Stimulated activated CD8-positive, alpha-beta memory T cell treated with anti-CD3 and anti-CD28 coated beads, Interleukin-7, amount 100 ng/mL, for 48 hours (primary cell): ENCODE results near the gene SEMA3F.
A peak's percentile ranks its signal among the peaks of the same experiment; 100 is the strongest.

Experiments used
- DNase-seq, 2 donors: peaks; one replicate each; pipeline ENCODE4 v3.0.0-alpha.2; 2020; ENCODE audit warnings: low read depth in 1 of 2; ENCODE audit errors: extremely low read depth in 1 of 2

SEMA3F gene

DNA sequence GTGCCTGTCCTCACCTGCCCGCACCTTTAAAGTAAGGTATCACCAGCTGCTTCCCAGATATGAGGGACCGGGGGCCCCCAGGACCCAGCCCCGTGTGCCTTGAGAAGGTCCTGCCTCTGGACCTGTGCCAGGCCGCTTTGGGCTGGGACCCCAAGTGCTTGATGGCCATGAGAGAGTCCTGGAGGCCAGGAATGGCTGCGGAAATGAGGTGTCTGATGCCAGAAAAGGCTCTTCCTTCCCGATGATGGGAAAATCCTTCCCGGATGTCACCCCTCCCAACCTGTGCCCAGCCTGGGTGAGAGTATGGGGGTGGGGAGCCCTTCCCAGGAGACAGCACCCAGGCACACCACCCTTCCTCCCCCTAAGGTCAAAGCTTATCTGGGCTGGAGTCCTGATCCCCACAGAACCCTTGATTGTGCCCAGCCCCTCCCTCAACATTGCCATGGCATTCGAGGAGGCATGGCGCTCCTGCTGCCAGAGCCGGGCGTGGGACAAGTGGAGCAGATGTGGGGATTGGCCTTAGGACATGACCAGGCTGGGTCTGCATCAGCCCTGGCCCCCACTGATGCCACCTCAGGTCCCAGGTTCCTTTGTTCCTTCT lies 14.2 kb downstream of the SEMA3F start:
- DNase-seq = no peak

DNA sequence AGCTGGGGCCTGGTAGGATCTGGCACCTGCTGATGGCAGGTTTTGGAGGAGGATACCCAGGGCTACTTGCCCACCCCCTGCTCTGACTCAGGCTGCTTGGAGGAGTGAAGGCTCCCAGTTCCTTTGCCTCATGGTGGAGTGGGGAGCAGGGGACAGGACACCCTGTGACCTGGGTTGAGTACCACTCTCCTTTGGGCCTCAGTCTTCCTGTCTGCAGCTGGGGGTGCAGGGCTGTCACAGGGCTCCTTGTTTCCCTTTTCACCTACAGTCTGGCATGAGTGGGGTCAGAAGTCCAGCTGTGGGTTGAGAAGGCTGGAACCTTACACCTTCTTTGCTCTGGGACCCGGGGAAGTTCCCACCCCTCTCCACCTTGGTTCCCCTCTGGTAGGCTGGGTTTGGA lies 14.7 kb downstream of the SEMA3F start:
- no peak for DNase-seq

GRCh38 chr3:50170689-50171088 lies 15.6 kb downstream of the SEMA3F start:
- no peak for DNase-seq

DNA sequence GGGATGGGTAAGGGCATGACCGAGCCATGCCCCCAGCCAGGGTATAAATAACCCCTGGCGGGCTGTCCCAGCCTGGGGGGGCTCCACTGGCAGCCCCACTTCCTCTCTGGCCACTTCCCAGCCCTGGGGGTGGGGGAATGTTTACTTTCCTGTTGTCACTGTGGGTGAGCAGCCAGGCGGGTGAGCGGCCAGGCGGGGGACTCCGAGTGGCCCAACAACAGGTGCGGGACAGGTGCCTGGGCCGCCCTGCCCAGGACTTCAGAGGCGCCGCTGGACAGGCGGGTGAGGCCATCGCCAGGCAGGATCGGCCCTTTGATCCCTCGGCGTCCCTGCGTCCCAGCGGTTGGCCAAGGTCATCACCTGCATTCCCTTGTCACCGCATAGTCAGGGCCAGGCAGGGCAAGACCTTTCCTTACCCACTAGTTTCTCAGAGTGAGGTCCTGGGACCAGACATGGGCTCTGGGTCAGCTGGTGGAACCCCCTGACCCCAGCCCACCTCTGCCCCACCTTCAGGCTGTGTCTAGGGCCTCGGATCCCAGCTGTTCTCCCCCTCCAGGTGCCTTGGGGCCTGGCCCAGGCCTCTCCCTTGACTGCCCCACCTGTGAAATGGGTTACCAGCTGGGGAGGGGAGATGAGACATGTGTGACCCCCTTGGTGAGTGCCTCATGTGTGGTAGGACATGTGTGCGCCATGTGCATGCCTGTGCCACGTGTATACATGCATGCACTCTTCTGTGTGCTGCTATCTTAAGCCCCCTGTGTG lies 16.6 kb downstream of the SEMA3F start:
- DNase-seq = no peak

DNA sequence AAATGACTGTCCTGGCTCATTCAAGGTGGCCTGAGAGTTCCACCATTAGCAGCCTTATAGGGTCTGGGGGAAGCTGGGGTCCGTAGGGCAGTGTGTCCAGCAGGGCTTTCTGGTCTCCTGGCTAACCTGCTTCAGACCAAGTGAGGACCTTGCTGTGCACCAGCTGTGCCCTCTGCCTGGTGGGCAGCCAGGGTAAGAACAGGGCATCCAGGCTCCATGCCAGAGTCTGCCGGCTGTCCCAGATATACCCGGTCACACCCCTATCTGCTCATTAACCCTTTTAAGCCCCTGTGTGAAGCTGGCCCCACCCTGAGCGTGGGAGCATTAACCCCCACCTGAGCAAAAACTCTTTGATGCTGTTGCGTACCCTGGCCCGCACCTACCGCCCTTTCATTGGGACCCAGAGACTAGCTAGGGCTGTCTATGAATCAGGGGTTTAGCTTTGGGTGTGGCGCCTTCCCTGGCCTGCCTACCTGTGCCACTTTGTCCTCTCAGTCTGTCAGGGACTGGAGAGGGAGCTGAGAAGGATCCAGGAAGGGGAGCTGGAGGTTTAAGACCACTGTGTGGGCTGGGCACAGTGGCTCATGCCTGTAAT lies 17.6 kb downstream of the SEMA3F start:
- DNase-seq = no peak

- no peak for DNase-seq
Measured at GRCh38 chr3:50173685-50174516, 18.8 kb downstream of the SEMA3F start.

GRCh38 chr3:50174517-50174895 lies 19.4 kb downstream of the SEMA3F start:
- no peak for DNase-seq

DNA sequence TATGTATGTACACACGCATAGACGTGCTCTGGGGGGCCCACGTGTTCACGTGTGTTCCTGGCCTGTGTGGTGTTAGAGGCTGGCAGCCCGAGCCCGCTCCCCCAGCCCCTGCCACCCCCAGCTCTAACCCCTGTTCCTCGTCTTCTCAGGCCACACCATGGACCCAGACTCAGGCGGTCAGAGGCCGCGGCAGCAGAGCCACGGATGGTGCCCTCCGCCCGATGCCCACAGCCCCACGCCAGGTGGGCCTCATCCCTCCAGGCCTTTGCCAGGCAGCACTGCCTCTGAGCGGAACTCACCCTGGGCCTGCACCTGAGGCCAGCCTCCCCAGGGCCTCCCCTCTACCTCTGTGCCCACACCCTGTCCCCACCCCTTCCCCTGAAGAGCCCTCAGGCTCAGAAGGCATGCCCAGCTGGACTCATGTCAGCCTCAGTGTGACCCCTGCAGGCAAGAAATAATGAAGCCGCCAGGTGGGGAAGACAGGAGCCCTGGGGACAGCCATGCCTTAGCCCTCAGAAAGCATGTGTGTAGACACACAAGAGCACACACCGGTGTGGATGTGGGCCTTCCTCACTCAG lies 19.9 kb downstream of the SEMA3F start:
- DNase-seq = no peak

DNA sequence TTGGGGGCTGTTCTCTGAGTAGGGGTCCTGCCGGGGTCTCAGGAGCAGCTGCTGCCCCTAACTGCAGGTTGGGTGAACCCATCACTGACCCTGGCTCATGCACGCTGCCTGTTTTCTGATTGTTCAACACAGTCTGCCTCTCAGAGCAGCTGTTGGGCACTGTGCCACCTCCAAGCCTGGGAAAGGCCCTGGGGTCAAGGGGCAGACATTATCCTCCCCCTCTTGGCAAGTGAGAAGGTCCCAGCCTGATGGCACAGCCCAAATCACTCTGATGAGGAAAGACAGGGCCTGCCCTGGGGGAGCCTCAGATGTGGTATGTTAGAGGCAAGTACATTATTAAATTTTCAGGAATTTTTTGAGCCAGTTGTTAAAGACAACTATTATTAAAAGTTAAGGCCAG lies 22.2 kb downstream of the SEMA3F start:
- DNase-seq = no peak

DNA sequence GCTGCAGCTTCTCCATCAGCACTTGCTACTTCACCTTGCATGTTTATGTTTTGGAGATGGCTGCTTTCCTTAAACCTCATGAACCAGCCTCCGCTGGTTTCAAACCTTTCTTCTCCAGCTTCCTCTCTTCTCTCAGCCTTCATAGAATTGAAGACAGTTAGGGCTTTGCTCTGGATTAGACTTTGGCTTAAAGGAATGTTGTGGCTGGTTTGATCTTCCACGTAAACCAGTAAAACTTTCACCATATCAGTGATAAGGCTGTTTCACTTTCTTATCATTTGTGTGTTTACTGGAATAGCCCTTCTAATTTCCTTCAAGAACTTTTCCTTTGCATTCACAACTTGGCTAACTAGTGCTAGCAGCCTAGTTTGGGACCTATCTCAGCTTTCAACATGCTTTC lies 24.6 kb downstream of the SEMA3F start:
- no peak for DNase-seq

GRCh38 chr3:50181985-50182384 lies 26.9 kb downstream of the SEMA3F start:
- DNase-seq = no peak

GRCh38 chr3:50182533-50183099 lies 27.5 kb downstream of the SEMA3F start:
- DNase-seq = no peak

GRCh38 chr3:50183755-50184154 lies 28.6 kb downstream of the SEMA3F start:
- DNase-seq = no peak

DNA sequence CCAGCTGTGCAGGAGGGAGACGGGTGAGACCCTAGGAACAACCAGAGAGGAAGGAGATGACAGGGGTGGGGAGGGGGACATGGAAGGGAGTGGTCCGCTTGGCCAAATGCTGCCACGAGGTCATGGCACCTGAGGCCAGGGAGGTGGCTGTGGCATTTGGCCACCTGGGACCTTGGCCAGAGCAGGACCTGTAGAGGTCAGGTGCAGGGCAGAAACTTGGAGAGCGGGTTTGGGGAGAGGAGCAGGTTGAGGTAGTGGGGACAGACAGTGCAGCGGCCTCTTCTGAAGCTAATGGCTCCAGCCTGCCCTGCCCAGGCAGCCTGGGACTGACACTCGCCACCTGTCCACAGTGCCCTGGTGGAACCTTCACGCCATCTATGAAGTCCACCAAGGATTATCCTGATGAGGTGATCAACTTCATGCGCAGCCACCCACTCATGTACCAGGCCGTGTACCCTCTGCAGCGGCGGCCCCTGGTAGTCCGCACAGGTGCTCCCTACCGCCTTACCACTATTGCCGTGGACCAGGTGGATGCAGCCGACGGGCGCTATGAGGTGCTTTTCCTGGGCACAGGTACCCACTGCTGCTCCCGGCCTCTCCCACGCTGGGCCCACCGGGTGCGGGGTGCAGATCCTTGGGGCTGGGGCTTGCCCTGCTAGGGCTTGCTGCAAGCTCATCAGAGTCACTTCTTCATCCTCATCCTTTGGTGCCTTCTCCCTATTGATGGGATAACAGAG lies 29.3 kb downstream of the SEMA3F start:
- no peak for DNase-seq

GRCh38 chr3:50185230-50185629 lies 30.1 kb downstream of the SEMA3F start:
- no peak for DNase-seq

- no peak for DNase-seq
Measured at GRCh38 chr3:50186096-50186495, 31.0 kb downstream of the SEMA3F start.

DNA sequence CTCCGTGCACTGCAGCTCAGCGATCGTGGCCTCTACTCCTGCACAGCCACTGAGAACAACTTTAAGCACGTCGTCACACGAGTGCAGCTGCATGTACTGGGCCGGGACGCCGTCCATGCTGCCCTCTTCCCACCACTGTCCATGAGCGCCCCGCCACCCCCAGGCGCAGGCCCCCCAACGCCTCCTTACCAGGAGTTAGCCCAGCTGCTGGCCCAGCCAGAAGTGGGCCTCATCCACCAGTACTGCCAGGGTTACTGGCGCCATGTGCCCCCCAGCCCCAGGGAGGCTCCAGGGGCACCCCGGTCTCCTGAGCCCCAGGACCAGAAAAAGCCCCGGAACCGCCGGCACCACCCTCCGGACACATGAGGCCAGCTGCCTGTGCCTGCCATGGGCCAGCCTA lies 32.6 kb downstream of the SEMA3F start:
- DNase-seq = no peak

DNA sequence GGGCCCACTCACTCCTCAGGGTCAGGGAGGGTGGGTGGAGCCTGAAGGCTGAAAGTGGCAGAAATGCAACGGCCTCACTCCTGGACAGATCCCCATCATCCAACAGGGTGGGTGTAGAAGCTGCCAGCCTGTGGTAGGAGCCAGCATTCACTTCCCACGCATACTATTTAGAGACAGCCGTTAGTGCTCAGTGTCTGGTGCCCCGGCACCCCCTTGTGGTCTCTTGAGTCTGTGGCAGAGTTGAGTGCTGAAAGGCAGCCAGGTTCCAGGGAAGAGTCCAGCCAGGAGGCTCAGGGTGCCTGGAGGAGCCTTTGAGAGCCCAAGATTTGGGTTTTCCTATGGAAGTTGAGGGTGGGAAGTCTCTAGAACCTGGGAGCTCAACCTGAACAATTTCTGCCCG lies 34.1 kb downstream of the SEMA3F start:
- DNase-seq = peak in 1 of 2 donors; percentile 26

- no peak for DNase-seq
Measured at GRCh38 chr3:50189989-50190388, 34.9 kb downstream of the SEMA3F start.
